HG03103 (cell line): ENCODE results near the gene LRCH4.
"Not testable (repeated sequence)": the region's sequence is repeated elsewhere in the genome, so short reads cannot be mapped to it uniquely, and the experiment has no call there.

ENCODE experiments used
- ATAC-seq: cut with Tn5 transposase; IDR thresholded peaks from one replicate; pipeline ENCODE4 v1.9.1; 2021; ENCODE audit warnings: low read depth; ENCODE audit not compliant: unreplicated experiment

Gene LRCH4

DNA sequence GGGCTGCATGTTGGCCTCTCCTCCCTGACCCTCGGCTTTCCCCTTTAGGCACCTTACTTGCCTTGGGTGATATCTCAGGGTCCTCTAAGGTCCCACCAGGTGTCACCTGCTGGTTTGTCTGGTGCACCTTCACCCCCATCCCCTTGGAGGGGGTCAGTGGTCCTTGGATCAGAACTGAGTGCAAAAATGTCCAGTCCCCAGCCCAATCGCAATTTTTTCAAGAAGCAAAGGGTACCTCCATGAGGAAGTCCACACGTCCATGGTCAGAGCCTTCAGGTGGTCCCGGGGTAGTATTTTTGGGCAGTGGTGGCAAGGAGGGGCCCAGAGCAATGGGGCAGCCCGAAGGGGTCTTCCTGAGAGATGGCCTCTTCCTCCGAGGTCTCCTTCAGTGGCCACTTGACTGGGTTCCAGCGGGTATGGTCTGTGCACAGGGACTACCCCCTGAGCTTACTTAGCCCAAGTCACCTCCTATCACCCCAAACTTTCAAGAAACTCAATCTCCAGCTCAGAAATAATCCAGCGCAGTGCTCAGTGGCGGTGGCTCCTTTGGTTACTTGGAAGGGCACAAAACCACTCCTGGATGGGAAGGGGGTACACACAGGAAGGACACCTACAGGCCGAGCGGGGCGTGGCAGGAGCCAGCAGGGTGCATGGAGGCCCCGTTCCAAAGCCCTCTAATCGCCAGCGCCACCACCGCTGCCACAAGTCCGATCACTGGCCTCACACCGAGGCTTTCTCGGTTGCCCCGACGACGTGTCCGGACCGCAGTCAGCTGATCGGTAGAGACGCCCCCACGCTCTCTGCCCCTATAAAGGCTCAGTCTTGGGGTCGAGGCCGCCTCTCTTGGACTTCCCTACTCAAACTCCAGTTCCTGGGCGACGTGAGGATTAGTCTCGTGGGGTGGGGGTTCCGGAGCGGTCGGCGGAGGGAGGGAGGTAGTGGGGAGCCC lies 16.8 kb downstream of the LRCH4 start:
- ATAC-seq, result no peak

DNA sequence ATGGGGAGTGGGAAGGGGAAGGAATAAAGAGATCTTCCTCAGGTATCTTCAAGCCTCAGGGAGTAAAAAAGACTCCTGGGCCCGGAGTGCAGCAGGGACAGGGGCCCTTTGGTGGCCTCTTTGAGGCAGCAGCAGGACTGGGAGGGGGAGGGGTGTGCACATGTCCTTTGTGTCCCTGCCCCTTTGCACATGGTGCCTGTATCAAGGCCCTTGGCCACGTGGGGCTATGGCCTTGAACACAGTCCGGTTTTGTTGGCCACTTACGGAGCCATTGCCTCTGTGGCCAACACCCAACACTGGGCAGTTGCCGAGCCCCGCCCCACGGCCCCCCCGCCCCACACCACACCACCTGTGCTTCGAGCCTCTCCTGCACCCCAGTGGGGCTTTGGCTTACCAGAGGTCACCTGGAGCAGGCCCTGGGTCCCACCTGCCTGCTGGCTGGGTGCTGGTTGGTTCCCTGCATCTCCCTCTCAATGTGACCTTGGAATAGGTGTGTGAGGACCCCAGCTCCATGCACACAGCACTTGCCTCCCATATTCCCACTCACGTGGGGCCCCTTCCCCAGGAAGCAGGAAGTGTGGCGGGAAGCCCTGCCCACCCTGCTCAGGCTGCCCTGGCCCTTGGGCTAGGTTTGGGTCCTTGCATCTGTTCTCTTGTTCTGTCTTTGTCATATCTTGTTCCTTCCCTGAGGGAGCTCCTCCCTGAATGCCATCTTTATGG lies 17.6 kb downstream of the LRCH4 start:
- ATAC-seq, result no peak

DNA sequence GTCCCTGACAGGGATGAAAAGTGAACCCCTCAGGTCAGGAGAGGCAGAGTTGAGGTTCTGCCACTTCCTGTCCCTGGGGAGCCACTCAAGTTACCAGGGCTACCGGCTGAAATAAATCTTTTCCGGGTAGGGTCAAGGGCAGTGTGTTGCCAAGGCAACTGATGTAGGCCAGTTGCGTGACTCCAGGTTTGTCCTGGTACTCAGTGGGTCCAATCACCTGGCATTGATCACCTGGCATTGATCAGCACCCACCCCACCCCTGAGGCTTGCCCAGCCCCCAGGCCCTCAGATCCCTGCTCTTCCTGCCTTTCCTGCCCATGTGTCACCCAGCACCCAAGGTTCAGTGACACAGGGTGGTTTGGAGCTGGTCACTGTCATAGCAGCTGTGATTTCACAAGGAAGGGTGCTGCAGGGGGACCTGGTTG lies 18.2 kb downstream of the LRCH4 start:
- ATAC-seq, result no peak

DNA sequence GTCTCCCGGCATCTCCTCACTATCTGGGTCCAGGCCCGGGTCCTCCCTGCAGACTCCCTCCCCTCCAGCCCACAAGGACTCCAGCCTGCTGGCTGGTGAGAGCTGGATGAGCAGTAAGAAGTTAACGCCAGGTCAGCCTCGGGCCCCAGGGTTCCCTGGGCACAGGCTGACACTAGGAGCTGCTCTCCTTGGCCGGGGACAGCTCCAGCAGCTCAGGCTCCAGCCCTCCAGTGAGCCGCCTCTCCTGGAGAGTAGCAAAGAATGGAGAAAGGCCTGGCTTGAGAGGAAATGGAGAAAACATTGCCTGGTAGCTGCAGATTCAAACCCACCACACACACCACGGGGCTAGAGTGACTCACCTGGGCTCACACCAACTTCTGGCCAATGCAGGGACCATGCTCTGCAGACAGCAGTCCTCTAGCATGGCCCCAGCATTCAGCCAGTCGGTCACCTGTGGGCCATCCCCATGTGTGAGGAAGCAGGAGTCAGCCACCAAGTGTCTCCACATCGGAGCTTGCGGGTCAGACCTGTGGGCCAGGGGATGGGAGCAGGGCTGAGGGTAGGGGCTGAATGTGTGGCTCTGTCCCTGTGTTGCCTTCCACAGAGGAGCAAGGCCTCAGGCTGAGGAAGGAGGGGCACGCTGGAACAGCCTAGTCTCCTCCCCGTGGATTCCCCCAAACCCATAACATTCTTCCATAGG lies 18.7 kb downstream of the LRCH4 start:
- ATAC-seq, result no peak

DNA sequence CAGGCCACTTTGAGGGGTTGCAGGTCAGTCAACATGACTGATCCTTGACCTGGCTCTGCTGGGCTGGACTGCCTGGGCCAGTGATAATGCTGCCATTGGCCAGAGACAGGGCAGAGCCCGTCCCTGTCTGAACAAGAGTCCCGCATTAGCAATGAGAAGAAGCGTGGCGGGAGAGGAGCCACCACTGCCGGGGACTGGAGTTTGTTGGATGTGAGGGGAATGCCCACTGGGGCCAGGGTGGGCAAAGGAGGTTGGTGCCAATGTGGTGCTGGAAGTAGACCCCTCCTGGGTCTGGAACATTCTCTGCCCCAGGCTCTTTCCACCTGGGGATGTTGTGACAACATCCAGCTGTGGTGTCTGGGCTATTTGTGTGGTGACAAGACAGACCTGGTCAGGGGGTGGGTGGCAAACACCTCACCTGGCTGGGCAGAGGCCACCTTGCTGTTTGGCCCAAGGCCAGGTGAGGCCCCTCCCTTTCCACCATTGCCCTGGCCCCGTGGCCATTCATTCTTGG lies 19.9 kb downstream of the LRCH4 start:
- no peak for ATAC-seq

DNA sequence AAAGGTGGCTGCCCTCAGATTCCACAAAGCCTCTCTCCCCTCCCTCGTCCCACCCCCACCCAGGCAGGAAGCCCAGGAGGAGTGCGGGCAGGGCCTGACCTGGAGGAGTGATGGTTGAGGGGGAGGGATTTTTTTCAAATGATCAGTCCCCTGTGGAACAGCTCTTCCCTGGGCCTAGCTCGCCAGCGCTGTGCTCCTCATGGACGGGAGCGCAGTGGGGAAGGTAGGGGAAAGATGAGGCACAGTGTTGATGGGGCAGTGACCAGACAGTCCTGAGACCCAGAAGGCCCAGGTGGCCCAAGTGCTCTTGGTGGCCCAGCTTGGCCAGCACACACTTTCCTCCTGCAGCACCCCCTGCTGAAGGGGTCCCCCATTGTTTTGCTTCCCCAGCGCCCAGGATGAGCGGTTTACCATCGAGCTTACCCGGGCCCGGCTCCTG lies 20.8 kb downstream of the LRCH4 start:
- no peak for ATAC-seq

DNA sequence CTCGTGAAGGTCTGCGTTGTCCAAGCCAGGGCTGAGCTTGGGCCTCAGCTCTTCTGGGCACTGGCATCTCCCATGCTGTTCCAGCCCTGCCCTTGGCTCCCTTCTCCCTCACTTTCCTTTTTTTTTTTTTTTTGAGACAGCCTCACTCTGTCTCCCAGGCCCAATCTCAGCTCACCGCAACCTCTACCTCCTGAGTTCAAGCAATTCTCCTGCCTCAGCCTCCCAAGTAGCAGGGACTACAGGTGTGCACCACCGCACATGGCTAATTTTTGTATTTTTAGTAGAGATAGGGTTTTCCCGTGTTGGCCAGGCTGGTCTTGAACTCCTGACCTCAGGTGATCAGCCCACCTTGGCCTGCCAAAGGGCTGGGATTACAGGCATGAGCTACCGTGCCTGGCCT lies 21.5 kb downstream of the LRCH4 start:
- ATAC-seq, result not testable (repeated sequence)

DNA sequence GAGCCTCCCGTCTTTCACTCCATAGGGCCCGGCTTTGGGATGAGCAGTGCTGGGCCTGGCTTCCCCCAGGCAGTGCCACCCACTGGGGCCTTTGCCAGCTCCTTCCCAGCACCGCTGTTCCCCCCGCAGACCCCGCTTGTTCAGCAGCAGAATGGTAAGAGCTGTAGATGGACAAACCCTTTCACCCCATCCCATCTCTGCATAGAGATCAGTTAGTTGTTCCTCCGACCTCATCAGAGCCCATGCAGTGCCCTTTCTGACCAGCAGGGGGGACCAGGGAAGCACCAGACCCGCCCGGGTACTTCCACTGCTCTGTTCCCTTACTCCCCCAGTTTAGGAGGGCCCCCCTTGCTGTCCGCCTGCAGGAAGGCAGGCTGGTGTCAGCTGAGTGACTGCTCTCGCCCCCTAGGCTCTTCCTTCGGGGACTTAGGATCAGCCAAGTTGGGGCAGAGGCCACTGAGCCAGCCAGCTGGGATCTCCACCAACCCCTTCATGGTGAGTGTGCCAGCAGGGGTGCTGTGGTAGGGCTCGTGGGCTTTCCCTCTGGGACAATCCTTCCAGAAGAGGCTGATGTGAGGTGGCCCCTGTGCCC lies 22.0 kb downstream of the LRCH4 start:
- ATAC-seq, result no peak

DNA sequence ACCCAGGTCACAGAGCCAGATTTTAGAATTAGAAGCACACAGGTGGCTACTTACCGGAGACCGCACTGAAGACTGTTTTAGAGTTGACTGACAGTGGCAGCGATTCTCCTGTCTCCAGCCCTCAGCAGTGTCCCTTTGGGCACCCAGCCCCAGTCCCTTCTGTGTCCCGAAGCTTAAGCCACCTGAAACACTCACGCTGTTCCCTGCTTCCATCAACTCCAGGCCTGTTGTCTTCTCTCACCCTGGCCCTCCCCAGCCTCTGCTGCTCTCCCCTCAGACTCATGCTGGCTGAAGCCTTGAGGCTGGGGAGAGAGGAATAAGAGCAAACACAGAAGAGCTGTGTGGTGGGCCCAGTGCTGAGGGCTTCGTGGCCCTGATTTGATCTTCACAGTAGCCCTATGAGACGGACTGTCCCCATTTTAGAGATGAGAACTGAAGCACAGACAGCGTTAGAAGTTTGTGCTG lies 22.8 kb downstream of the LRCH4 start:
- ATAC-seq, result no peak

DNA sequence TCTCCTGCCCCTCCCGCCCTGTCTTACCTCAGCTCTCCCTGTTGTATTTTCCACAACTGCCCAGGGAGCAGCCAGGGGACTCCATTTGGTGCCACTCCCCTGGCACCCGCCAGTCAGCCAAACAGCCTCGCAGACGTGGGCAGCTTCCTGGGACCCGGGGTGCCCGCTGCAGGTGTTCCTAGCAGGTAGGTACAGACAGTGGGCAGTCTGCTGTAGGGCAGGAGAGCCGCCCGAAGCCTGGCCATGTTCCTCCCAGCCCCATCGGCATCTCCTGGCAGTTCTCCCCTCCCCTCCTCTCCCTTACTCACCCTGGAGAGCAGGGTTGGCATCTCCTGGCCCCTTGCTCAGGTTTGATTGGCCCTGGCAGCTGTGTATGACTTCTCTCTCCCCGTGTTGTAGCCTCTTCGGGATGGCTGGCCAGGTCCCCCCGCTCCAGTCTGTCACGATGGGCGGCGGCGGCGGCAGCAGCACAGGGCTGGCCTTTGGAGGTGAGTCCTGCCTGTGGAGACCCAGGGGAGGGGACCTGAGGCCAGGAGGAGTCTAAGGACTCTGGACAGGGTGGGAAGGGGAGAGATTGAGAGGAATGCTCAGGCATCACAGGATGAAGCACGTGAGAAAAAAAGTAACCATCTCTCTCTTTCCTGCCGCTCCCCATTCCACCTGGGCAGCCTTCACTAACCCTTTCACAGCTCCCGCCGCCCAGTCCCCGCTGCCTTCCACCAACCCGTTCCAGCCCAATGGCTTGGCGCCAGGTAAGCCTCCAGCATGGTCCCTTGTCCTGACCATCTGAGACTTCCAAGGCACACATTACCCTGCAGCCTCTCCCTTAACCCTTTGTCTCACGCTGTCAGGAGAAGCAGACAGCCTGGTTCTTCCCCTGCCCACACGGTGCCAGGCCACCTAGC lies 23.5 kb downstream of the LRCH4 start:
- no peak for ATAC-seq

DNA sequence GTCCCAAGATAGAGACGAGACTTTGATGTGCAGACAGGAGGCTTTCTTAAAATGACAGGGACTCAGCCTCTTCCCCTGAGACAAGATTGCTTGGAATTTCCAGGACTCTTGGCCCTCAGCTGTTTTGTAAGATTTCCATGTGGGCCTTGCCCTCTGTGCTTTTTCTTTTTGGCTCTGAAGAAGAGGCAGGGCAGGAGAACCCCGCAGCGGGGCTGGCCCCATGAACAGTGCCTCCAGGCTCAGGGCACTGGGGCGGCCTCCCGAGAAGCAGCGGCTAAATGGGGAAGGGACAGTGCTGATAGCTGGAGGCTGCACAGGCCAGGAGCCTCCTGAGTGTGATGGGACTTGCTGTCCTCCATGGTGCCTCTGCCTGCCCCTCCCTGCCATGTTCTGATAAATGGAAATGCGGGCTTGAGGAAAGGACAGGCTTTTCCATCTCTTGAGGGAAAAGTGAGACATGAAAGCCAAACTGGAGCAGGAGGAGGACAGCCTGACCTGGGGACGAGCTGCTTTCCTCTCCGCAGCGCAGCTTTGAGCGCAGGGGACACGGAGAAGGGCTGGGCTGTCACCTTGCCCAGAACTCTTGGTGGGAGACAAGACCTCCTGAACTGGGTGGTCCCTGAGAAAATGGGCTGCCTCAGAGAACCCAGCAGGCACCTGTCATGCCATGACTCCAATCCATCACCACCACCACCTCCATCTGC lies 24.3 kb downstream of the LRCH4 start:
- no peak for ATAC-seq

DNA sequence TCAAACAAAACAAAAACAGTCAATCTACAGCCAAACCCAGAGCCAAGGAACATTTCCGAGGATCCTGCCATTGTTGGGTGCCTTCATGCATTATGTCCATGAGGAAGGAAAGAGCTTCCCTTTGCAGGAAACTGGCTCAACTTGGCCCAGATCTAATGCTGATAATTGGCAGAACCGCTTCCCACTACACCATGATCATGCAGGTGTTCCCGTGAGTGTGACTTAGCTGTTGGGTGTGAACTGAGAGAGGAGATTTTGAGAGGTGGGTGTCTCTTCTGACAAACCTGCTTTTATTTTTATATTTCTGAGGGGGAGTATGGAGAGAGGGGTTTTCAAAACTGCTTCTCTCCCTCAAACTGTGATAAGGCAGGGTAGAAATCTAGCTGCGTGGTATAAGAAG lies 26.8 kb downstream of the LRCH4 start:
- ATAC-seq, result no peak

DNA sequence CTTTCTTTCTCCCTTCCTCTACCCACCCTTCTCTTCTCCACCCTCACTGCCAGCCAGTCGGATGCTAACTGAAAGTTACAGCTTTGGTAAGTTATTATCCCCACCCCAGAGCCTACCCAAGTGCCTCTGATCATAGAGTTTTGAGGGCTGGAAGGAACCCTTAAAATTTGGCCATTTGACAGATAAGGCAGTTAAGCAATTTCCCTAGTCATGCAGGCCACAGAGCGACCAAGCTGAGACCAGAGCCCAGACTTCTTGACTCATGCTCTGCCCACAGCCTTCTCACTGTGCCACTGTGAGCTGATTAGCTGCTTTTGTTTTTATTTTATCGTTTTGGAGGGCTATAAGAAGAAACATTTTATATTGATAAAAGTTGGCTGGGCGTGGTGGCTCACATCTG lies 29.4 kb downstream of the LRCH4 start:
- no peak for ATAC-seq

DNA sequence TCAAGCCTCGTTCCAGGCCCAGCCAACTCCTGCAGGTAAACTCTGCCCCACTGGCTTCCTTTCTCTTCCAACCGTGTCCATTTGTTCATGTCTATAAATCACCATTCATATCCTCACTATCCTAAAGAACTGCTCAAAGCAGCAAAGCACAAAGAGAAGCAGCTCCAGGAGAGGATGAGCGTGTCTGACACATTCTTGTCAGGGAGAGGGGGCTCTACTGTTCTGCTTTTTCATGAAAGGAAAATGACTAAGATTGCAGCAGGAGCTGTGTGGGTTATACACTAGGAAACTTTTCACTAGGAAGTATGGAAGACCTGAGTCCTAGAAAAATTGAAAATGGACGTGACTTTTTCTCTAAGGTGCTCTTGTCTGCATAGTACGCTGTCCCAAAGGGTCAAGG lies 30.2 kb downstream of the LRCH4 start:
- no peak for ATAC-seq

DNA sequence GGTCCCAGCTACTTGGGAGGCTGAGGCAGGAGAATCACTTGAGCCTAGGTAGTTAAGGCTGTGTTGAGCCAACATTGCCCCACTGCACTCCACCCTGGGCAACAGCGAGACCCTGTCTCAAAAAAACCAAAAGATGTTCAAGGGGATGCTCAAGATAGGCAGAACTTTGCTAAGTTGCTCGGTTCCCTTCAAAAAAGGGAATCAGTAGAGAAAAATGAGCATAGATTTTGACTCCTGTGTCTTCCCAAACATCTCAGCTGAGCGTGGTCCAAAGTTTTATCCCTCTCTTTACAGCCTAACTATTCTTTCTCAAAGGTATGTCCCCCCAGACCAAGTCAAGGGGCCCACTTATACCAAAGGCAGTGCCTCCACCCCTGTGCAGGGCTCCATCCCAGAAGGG lies 32.9 kb downstream of the LRCH4 start:
- no peak for ATAC-seq

DNA sequence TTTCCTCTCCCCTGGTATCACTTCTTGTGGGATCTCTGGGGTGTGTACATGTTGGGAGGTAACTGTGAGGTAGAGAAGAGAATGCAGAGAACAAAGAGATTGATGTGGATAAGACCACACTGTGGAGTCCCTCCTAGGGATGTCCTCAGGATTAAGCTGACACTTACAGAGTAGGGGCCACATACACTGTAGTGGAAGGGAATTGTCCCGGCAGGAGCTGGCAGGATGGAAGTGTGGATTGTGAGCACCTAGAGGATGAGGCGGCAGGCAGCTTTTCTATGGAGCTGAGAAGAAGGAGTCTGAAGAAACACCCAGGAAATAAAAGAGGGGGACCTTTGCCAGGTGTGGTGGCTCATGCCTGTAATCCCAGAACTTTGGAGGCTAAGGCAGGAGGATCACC lies 33.4 kb downstream of the LRCH4 start:
- ATAC-seq, result no peak

DNA sequence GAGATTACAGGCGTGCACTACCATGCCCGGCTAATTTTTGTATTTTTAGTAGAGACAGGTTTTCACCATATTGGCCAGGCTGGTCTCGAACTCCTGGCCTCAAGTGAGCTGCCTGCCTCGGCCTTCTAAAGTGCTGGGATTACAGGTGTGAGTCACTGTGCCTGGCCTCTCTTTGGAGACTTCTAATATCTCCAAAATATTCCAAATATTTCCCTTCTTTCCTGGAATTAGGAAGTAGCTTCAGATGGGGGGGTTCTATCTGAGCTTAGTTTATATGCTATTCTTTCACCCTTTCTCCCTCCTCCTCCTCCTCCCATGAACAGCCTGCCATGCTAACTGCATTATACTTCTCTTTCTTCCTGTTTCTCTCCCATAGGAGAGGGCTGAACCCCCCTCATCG lies 37.5 kb downstream of the LRCH4 start:
- not testable (repeated sequence) for ATAC-seq

DNA sequence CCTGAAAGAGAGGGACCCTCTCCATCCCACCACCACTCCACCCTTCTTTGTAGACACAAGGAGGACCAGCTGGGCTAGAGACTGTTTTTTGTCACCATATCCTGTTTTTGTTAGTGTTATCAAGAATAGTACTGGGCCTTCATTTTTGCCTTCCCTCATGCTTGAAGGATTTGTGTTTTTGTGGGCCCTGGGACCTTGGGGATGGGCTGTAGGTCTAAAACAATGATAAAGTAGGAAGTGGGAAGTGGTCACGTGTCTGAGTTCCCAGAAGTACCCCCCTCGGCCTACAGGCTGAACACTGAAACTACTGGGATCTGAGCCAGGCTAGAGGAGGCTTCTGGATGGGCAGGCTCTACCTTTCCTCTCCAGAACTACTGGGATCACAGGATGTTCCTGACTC lies 38.1 kb downstream of the LRCH4 start:
- ATAC-seq, result no peak
